K562 (cell line): ENCODE results near the gene RAB26. TPM values are rescaled to one million over a fixed set of nuclear protein-coding genes. Genes with fewer than 3 reads are reported as not detected.

Experiments
- ATAC-seq: fragments of 200-7000 bp; cut with Tn5 transposase; 3 replicates; pipeline ENCODE4 v1.9.1; 2020; ENCODE audit warnings: moderate library complexity
- BruUV-seq: library from RNA; stranded (reverse); fragments of 400-500 nt; replicated peaks from 2 replicates; lab custom pipeline; 2021; lab: Mats Ljungman, UMichigan
- CTCF ChIA-PET: fragments of 300-600 bp; formaldehyde crosslinking; extraction: SDS; loops from one replicate; lab custom pipeline; 2021; ENCODE audit warnings: low intra/inter-chr PET ratio; lab: Yijun Ruan, JAX
- POLR2A ChIA-PET: fragments of 300-600, 350-650 bp; sonication (Branson Sonifier 250); formaldehyde crosslinking; extraction: SDS; loops from one replicate; lab custom pipeline; 2021; ENCODE audit warnings: antibody characterized with exemption, inconsistent platforms; lab: Yijun Ruan, JAX
- DNase-seq, 4 experiments: peaks; one replicate each; pipeline versions ENCODE4 v3.0.0 to v3.0.0-alpha.2; 2011 to 2018; ENCODE audit warnings: low spot score in 3 of 4, mixed read lengths in 3 of 4; ENCODE audit errors: extremely low read depth in 1 of 4
- FAIRE-seq: peaks from 2 replicates; lab custom pipeline; 2011; peaks lifted over from hg19 to GRCh38; lab: Jason Lieb, UNC
- H2AFZ ChIP-seq: 2 replicates; pipeline ENCODE4 v1.6.0; 2011; ENCODE audit warnings: low read depth, low read length, control low read depth, inconsistent platforms
- H3K27ac ChIP-seq: fragments of 200-600 bp; 3 replicates; pipeline ENCODE4 v1.8.0; 2011; ENCODE audit warnings: low read depth, mild to moderate bottlenecking, control low read depth, inconsistent platforms, low read length, moderate library complexity, mixed read lengths; ENCODE audit errors: extremely low read depth
- H3K27me3 ChIP-seq, 2 experiments: fragments of 300-600 bp in 1 of 2; 2 replicates in 1 of 2; 3 replicates in 1 of 2; pipeline versions ENCODE4 v1.6.0 to v1.8.0; 2011; ENCODE audit warnings: inconsistent platforms in 2 of 2, low read length in 2 of 2, mild to moderate bottlenecking in 1 of 2, mixed read lengths in 1 of 2, moderate library complexity in 1 of 2; ENCODE audit not compliant: control insufficient read depth in 2 of 2, insufficient read depth in 2 of 2
- H3K36me3 ChIP-seq: fragments of 300-600 bp; 3 replicates; pipeline ENCODE4 v1.8.0; 2011; ENCODE audit warnings: mild to moderate bottlenecking, low read length, inconsistent platforms; ENCODE audit not compliant: control insufficient read depth, insufficient read depth
- H3K4me1 ChIP-seq, 2 experiments: fragments of 200-600 bp in 1 of 2; replicated peaks in 1 of 2; 2 replicates in 1 of 2; 3 replicates in 1 of 2; pipeline versions ENCODE4 v1.5.1 to v1.8.0; 2011; ENCODE audit warnings: inconsistent platforms in 2 of 2, low read length in 2 of 2, mild to moderate bottlenecking in 1 of 2, mixed read lengths in 1 of 2, moderate library complexity in 1 of 2; ENCODE audit not compliant: control insufficient read depth in 2 of 2, insufficient read depth in 2 of 2
- H3K4me2 ChIP-seq: 2 replicates; pipeline ENCODE4 v1.6.1; 2011; ENCODE audit warnings: low read length, control low read depth, inconsistent platforms, mixed read lengths; ENCODE audit not compliant: insufficient read depth
- H3K4me3 ChIP-seq: fragments of 200-600 bp; sonication (generic), shearing (Covaris generic); 2 replicates; pipeline ENCODE4 v1.5.1; 2016; ENCODE audit warnings: control low read depth, inconsistent platforms
- H3K79me2 ChIP-seq: fragments of 200-600 bp; 3 replicates; pipeline ENCODE4 v1.8.0; 2011; ENCODE audit warnings: low read length, inconsistent platforms; ENCODE audit not compliant: control insufficient read depth, insufficient read depth
- H3K9ac ChIP-seq, 2 experiments: 2 replicates each; pipeline versions ENCODE4 v1.6.0 to v1.6.1; 2011; ENCODE audit warnings: low read depth in 2 of 2, low read length in 2 of 2, control low read depth in 1 of 2, inconsistent platforms in 1 of 2, mild to moderate bottlenecking in 1 of 2, mixed read lengths in 1 of 2; ENCODE audit not compliant: insufficient read depth in 1 of 2
- H3K9me1 ChIP-seq: one replicate; pipeline ENCODE4 v1.6.0; 2011; ENCODE audit warnings: inconsistent platforms, mild to moderate bottlenecking, low read length, moderate library complexity; ENCODE audit not compliant: control insufficient read depth, insufficient read depth
- H3K9me3 ChIP-seq: replicated peaks from 2 replicates; pipeline ENCODE4 v1.5.1; 2011; ENCODE audit warnings: low read depth, low read length, inconsistent platforms; ENCODE audit not compliant: control insufficient read depth, insufficient read depth
- H4K20me1 ChIP-seq: replicated peaks from 2 replicates; pipeline ENCODE4 v1.6.1; 2011; ENCODE audit warnings: low read length, inconsistent platforms, mixed read lengths; ENCODE audit not compliant: control insufficient read depth, insufficient read depth
- BMI1 ChIP-seq: fragments of 150-350 bp; IDR thresholded peaks from 2 replicates; pipeline ENCODE4 v1.6.1; 2014; ENCODE audit warnings: low read length
- ETV1 ChIP-seq: fragments of 450-650 bp; conservative IDR thresholded peaks from 2 replicates; pipeline ENCODE4 v1.6.1; 2016; ENCODE audit warnings: missing genetic modification characterization, control low read depth, low read depth, missing compliant biosample characterization
- ETV6 ChIP-seq, 3 experiments: fragments of 150-350 bp in 1 of 3; sonication (generic) in 1 of 3; formaldehyde crosslinking in 1 of 3; IDR thresholded peaks; 2 replicates each; pipeline versions ENCODE4 v1.6.1 to v1.8.0; 2014 to 2022; ENCODE audit warnings: borderline replicate concordance in 2 of 3, low read depth in 2 of 3, antibody characterized with exemption in 1 of 3, low read length in 1 of 3, mild to moderate bottlenecking in 1 of 3, missing genetic modification reagents in 1 of 3
- HNRNPL ChIP-seq: fragments of 200-400 bp; formaldehyde crosslinking; IDR thresholded peaks from 2 replicates; pipeline ENCODE4 v1.6.1; 2017; ENCODE audit warnings: low read depth, mild to moderate bottlenecking, low read length
- LARP7 ChIP-seq: fragments of 450-650 bp; IDR thresholded peaks from 2 replicates; pipeline ENCODE4 v1.6.1; 2016
- MAFK ChIP-seq: IDR thresholded peaks from 2 replicates; pipeline ENCODE4 v1.6.1; 2011; ENCODE audit warnings: low read length, improper control_type of control experiment
- NFE2 ChIP-seq: IDR thresholded peaks from 2 replicates; pipeline ENCODE4 v1.6.1; 2014; ENCODE audit warnings: antibody characterized with exemption, low read depth
- POLR2G ChIP-seq: fragments of 200-400 bp; formaldehyde crosslinking; IDR thresholded peaks from 2 replicates; pipeline ENCODE4 v1.6.1; 2017; ENCODE audit warnings: low read depth, mild to moderate bottlenecking, antibody characterized with exemption, low read length, moderate library complexity
- TCF7L2 ChIP-seq: fragments of 150-350 bp; IDR thresholded peaks from 2 replicates; pipeline ENCODE4 v1.6.1; 2016; ENCODE audit warnings: low read depth, mild to moderate bottlenecking, low read length, moderate library complexity
- ZNF143 ChIP-seq: sonication (generic); formaldehyde crosslinking; IDR thresholded peaks from 2 replicates; pipeline ENCODE4 v1.9.0; 2022; ENCODE audit warnings: mild to moderate bottlenecking, missing genetic modification reagents
- ZNF3 ChIP-seq: fragments of 250-450 bp; sonication (Bioruptor Pico); IDR thresholded peaks from 2 replicates; pipeline ENCODE4 v1.5.0; 2021; ENCODE audit warnings: mild to moderate bottlenecking, moderate library complexity
- ZNF431 ChIP-seq: sonication (generic); formaldehyde crosslinking; IDR thresholded peaks from 2 replicates; pipeline ENCODE4 v1.8.0; 2022; ENCODE audit warnings: mild to moderate bottlenecking, missing genetic modification reagents
- ZNF75A ChIP-seq: fragments of 450-650 bp; formaldehyde crosslinking; IDR thresholded peaks from 2 replicates; pipeline ENCODE4 v1.4.0; 2020; ENCODE audit warnings: mild to moderate bottlenecking
- WGBS: fragments of 100-300 bp; shearing (Covaris generic); methylation state at CpG from one replicate; pipeline ENCODE4 v1.1.6; 2016; ENCODE audit warnings: low coverage, mixed read lengths; ENCODE audit not compliant: insufficient coverage; ENCODE audit errors: missing lambda C conversion rate; 5-methylcytosine and 5-hydroxymethylcytosine counted together
- in situ Hi-C: fragments of 300-500 bp; cut with MboI; formaldehyde crosslinking; loops from 4 replicates; pipeline ENCODE4 v1.15.0; 2018; ENCODE audit warnings: inconsistent platforms, mixed read lengths
- intact Hi-C: fragments of 100-400 bp; cut with micrococcal nuclease; formaldehyde crosslinking; loops from 2 replicates; pipeline ENCODE4 v1.14.2; 2022
- polyA plus RNA-seq, 8 experiments: library from polyadenylated mRNA; depleted of rRNA in 4 of 8; stranded (reverse) in 5 of 8; unstranded in 3 of 8; fragments of >200 nt; fragmentation: Nextera tagmentation in 2 of 8; fragmentation: Illumina TruSeq in 1 of 8; extraction: Ambion mirVana in 2 of 8; extraction: Trizol in 1 of 8; gene quantifications; 2 replicates each; pipeline versions ENCODE4 v1.2.1 to v1.2.3, GENCODE V29; 2011 to 2014; ENCODE audit warnings: inconsistent platforms in 1 of 8, missing spikeins in 1 of 8
- total RNA-seq, 7 experiments: library from RNA; depleted of rRNA in 6 of 7; stranded (reverse); fragments of >200 nt in 6 of 7; fragmentation: Illumina TruSeq in 2 of 7; extraction: Trizol in 2 of 7; gene quantifications; 2 replicates each; pipeline versions ENCODE4 v1.2.1 to v1.2.3, GENCODE V29; 2011 to 2021; ENCODE audit warnings: low replicate concordance in 1 of 7
- TF ChIP-seq, protein P1 (sequence below): sonication (generic); formaldehyde crosslinking; IDR thresholded peaks from 2 replicates; pipeline ENCODE4 v1.8.1; 2023; ENCODE audit warnings: mild to moderate bottlenecking, missing genetic modification reagents
- TF ChIP-seq, protein P2 (sequence below): fragments of 450-650 bp; IDR thresholded peaks from 2 replicates; pipeline ENCODE4 v1.7.0; 2016; ENCODE audit warnings: borderline replicate concordance

Gene RAB26
- total and polyA plus RNA-seq, 9 of the 15 experiments (the other 6 are each of a cell fraction or from before 2014, with no cell fraction given): 0.25 to 6.1 (median 2.1) TPM

DNA sequence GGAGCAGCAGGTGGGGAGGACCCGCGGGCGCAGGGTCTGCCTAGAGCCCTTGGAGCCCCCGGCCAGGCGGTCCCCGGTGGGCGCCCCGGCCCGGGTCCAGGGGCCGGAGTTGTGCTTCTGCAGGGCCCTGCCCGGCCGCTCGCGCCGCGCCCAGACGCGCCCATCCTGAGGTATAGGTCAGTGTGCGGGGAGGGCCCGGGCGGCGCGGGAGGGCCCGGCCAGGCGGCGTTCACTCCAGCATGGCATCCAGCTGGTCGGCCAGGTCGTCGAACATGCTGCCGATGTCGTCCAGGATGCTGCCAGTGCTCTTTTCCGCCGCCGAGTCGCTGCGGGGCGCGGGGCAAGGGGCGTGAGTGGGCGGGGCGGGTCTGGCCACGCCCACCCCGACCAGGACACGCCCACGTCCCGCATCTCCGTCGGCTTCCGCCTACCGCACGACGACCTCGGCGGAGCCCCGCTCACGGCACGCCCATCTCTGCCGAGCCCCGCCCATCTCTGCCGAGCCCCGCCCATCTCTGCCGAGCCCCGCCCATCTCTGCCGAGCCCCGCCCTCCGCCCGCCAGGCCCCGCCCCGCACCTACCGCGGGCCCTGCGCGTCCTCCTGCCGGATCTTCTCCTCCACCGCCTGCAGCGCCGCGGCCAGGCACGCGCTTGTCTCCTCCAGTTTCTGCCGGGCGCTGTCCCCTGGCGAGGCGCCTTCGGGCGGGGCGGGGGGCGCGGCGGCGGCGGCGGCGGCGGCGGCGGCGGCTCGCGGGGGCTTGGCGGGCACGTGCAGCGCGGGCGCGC is 30.1 kb downstream of the RAB26 start (continued):
- no peak for TF ChIP-seq ETV6 (IDR thresholded peaks at IDR 0.05; ENCODE audit: borderline replicate concordance in 1 of 2, low read depth in 2 of 2, low read length in 1 of 2)
- peak; percentile 70; the same call in 1 of the 2 replicates for TF ChIP-seq ETV6 (CRISPR knock-in tag; IDR thresholded peaks at IDR 0.05; ENCODE audit: borderline replicate concordance)
- no peak for TF ChIP-seq BMI1
- peak; percentile 73 for TF ChIP-seq POLR2G

DNA sequence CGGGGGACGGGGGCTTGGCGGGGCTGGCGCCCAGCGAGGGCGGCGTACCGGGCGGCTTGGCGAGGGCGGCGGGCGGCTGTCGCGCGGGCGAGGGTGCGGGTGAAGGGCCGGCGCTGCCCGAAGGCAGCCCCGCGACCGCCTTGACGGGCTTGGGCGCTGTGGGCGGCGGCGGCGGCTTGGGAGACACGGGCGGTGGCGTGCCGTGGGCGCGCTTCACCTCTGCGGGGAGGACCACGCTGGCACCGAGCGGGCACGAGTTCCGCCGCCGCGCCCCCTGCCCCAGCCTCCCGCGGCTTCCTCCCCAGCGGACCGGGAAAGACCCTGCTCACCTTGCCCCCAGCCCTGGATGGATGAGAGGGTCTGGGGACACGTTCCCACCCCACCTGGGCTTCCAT is 30.7 kb downstream of the RAB26 start:
- ATAC-seq (no peak), DNase-seq (no peak), FAIRE-seq (no peak)
- ChIA-PET POLR2A (no interaction called here), CTCF (no interaction called here)
- Histone ChIP-seq H4K20me1 (no peaks in the 10 kb centered on the region; the same call in 1 of the 2 replicates), H3K9me1 (no peaks in the 10 kb centered on the region), H2AFZ (no peak overlapping the region), H3K79me2 (no peaks in the 10 kb centered on the region), H3K4me3 (no peak overlapping the region), H3K4me2 (no peak overlapping the region), H3K9me3 (no peaks in the 10 kb centered on the region), H3K9ac (no peak overlapping the region), H3K27me3 (no peaks in the 10 kb centered on the region), H3K27ac (no peak overlapping the region), H3K36me3 (peaks cover 35% of the 10 kb centered on the region; the same call in 1 of the 3 replicates), H3K4me1 (peaks cover 2 to 87% of the 10 kb centered on the region in 2 experiments; a peak in 3 of 5 replicates)
- TF ChIP-seq, protein P1, sequence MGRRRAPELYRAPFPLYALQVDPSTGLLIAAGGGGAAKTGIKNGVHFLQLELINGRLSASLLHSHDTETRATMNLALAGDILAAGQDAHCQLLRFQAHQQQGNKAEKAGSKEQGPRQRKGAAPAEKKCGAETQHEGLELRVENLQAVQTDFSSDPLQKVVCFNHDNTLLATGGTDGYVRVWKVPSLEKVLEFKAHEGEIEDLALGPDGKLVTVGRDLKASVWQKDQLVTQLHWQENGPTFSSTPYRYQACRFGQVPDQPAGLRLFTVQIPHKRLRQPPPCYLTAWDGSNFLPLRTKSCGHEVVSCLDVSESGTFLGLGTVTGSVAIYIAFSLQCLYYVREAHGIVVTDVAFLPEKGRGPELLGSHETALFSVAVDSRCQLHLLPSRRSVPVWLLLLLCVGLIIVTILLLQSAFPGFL (CRISPR knock-in tag): no peak
- TF ChIP-seq HNRNPL (peak; percentile 85), ZNF3 (CRISPR knock-in tag) (no peak), MAFK (no peak), ZNF431 (CRISPR knock-in tag) (no peak), POLR2G (0 out of 2 replicates have a peak, but pooled peaks have one; percentile 9), ETV1 (tag) (no peak), TCF7L2 (no peak), NFE2 (no peak), LARP7 (no peak), ZNF143 (CRISPR knock-in tag) (no peak), ZNF75A (CRISPR knock-in tag) (no peak)
- TF ChIP-seq, protein P2, sequence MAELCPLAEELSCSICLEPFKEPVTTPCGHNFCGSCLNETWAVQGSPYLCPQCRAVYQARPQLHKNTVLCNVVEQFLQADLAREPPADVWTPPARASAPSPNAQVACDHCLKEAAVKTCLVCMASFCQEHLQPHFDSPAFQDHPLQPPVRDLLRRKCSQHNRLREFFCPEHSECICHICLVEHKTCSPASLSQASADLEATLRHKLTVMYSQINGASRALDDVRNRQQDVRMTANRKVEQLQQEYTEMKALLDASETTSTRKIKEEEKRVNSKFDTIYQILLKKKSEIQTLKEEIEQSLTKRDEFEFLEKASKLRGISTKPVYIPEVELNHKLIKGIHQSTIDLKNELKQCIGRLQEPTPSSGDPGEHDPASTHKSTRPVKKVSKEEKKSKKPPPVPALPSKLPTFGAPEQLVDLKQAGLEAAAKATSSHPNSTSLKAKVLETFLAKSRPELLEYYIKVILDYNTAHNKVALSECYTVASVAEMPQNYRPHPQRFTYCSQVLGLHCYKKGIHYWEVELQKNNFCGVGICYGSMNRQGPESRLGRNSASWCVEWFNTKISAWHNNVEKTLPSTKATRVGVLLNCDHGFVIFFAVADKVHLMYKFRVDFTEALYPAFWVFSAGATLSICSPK: no peak
- intact Hi-C loops: no loop called here
- BruUV-seq: no TSS peak
- in situ Hi-C loops: no loop called here
- 100% methylated on average over 2 of the region's 50 CpGs for whole genome bisulfite sequencing
